COLO829 (cell line): ENCODE measurements around the gene REV1.
"Not testable (repeated sequence)": the region's sequence is repeated elsewhere in the genome, so short reads cannot be mapped to it uniquely, and the experiment has no call there.

Experiments used
- DNase-seq: peaks from one replicate; pipeline ENCODE4 v3.0.0; 2012; ENCODE audit warnings: low spot score

The REV1 gene

DNA sequence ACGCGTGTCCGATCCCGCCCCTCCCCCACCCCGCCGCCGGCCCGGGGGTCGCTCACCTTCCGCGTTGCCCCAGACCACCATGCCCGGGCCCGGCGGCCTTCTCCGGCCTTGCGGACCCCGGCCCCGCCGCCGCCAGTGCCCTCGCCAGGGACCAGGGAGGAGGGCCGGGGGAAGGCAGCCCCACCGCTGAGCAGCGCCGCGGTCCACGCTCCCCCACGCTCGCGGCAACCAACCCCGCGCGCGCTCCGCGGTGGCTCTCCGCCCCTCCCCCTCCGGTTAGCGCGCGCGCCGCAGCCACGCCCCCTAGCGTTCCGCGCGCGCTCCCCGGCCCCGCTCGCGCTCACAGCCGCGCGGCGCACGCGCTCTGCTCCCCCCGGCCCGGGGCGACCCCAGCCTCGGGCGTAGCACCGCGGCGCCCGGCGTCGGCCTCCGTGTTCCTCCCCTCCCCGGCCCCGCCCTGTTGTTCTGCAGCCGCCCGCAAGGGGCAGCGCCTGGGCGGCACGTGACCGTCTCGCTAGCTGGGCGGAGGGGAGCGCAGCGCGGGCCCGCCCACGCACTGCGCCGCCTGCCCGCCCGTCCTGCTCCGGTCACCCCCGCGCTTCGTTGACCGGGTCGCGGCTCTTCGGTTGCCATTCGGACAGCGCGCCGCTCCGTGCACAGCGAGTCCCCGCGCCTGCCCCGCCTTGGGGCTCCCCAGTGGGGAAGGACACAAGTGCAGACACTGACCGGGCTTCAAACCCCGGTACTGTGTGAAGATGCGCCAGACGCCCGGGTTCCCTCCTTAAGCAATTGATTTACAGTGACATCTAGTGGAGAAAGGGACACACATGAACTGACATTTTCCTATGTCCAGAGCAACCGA, at the start of gene REV1:
Gene REV1 (minus strand): TSS at position 257 of the 862 bp plus-strand sequence. CDS start 25,042 bp downstream, outside the sequence.
- DNase-seq, result peak; percentile 97

DNA sequence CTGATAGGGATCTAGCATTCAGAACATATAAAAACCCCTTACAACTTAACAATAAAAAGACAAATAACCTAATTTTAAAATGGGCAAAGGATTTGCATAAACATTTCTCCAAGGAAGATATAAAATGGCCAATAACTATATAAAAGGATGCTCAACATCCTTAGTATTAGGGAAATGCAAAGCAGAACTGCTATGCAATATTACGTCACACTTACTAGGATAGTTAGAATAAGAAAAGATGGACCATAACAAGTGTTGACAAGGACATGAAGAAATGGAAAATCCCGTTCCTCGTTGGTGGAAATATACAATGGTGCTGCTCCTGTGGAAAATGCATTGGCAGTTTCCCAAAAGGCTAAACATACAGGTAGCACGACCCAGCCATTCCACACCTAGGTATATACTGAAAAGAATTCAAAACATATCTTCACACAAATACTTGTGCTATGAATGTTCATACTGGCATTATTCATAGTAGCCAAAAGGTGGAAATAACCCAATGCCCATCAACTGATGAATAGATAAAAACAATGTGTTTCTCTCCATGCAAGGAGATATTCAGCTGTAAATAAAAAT, 48.2 kb upstream of the REV1 start:
- no peak for DNase-seq

DNA sequence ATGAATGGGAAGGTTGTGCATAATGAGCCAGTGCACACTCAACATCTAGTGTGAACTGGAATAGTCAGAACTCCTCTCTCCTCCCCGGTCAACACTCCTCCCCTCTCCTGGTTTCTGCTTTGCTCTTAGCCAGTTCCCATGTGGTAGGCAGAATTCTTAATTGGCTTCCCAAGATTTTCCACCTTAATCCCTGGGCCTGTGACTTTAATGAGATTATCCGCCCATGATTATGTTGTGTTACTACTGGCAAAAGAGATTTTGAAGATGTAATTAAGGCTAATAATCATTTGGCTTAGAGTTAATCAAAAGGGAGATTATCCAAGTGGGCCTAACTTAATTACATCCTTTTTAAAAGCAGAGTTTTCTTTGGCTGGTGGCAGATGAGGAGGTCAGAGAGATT, 34.2 kb upstream of the REV1 start:
- no peak for DNase-seq

DNA sequence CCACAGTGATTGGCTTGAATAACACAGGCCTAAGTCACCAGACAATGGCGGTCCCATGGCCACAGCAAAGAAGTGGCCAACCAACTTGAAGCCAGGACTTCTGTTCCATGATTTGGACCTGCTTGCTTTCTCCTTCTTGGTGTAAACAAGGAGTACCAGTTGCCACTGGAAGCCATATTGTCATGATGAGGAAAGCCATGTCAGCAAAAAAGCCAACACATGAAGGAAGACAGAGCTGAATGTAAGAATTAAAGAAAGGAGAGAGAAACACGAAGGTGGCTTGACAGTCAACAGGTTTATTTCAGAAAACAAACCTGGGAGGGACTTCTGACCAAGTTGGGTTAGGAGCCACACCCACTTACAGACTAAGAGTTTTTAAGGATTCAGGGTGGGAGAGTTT, 32.3 kb upstream of the REV1 start:
- DNase-seq, result no peak

DNA sequence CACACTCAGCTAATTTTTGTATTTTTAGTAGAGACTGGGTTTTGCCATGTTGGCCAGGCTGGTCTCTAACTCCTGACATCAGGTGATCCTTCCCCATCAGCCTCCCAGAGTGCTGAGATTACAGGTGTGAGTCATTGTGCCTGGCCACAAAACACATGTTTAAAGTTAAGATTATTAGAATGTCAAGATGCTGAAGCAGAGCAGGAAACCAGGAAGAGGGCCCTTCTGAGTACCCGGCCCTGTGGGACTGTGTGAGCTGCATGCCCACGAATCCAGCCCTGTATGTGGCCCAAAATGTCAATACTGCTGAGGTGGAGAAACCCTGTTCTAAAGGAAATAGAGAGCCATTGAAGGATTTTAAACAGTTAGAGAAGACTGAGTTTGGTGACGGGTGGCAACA, 31.0 kb upstream of the REV1 start:
- no peak for DNase-seq

DNA sequence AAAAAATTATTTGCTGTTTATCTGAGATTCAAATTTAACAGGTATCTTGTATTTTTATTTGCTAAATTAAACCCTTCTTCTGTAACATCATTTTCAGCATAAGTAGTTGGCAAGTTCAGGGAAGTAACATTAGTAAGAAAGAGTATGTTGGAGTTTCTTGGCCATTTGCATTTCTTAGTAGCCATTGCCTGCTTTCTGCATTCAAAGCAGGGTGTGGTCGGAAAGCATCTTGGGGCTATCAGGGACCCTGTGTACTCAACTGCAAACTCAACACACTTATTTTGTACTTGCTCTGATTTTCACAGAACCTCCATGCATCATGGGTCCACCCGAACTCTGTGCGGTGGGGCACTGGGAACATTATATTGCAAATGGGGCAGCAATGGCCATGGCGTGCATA, 30.4 kb upstream of the REV1 start:
- no peak for DNase-seq

DNA sequence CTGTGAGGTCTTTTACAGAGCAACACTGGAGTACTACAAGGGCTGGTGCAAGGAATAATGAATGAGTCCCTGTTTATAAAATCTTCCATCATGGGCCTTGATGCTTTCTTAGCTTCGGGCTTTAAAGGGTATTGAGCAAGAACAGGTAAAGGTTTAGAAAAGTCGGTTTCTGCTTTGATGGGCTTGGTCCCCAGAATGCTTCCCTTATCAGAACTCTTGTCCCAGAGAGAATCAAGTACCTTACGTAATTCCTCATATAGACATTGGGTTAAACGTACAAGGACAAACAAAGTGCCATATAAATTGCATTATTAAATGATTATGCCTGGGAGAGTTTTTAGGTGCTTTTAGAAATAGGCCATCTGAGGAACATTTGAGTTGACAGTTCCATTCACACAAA, 24.5 kb upstream of the REV1 start:
- no peak for DNase-seq

DNA sequence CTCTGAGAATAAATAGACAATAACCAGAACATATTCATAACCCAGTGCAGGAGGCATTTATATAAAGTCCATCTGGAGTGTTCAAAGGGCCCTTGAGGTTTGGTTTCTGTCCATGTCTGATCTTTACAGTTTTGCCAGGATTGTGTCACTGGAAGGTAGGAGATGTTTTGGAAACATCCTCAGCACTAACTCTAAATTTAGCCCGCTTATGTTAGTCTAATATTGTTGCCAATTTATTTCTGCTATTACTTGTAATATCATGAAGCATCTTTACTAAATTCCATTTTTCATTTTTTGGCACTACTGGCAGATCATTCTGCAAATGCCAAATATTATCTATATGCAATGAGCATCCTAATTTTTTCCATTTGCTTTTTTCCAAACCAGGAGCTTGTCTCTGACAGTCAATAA, 22.4 kb upstream of the REV1 start:
- no peak for DNase-seq

DNA sequence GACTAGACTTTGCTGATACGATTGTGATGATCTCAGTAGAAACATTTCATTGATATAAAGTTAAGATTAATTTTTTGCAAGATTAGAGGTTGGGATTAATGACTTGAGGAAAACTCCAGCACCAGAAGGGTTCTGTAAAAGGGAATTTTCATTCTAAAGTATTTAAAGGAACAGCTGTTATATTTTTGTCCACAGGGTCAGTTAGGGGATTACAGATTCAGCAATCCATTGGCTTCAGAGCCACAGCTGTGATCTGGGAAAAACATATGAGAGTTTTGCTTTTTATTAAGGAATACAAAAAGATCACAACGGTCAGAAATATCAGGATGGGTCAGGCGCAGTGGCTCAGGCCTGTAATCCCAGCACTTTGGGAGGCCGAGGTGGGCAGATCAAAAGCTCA, 19.6 kb upstream of the REV1 start:
- DNase-seq, result no peak

DNA sequence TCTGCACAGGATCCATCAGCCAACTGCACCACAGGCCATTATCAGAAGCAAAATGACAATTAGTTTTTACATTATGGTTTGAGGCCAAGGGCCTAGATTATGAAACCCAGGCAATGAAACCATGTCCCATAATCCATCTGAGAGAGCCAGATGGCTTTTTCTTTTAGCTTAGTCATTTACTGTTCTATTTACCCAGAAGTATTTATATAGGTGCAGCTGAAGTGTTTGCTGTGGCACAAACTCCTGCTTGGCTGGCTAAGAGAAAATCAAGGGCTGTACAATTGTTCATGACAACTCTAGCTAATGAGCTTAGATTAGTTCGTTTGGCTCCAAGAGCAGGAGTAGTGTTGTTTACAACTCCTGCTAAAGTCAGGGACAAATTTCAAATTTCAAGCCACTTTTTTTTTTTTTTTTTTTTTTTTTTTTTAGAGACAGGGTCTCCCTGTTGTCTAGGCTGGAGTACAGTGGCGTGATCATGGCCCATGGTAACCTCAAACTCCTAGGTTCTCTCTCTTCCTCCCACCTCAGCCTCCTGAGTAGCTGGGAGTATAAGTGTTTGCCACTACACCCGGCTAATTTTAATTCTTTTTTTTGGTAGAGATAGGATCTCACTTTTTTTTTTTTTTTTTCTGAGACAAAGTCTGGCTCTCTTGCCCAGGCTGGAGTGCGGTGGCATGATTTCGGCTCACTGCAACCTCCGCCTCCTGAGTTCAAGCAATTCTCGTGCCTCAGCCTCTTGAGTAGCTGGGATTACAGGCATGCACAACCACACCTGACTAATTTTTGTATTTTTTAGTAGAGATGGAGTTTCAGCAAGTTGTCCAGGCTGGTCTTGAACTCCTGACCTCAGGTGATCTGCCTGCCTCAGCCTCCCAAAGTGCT, 18.4 kb upstream of the REV1 start:
- no peak for DNase-seq

DNA sequence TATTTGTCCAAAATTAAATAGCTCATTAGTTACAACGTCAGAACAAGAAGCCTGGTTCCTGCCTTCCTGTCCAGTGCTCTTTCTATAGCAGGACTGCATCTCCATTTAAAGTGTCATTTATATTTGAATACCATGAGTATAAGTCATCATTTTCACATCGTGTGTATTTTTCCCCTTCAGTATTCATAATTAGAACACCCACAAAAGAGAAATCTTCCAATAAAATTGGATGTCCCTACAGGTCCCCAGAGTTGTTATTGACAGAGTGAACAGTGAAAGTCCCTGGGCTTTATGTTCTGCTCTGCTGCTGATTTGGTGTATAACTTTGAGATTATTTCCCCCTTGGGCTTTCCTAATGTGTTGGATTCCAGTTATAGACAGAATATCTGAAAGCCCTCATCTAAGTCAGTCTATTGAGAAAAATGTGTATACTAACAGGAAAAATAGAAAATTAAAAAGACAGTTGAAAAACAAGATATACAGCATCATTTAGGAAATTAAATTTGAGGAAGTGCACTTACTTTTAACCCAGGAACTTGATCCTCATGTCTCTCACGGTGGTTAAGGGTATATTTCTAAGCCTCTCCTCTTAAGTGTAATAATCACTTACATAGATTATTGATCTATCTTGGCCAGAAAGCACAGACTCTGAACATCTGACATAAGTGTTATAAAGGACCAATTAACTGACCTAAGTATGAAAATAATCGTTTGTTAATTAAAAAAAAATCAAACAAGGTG, 15.2 kb upstream of the REV1 start:
- DNase-seq, result no peak

DNA sequence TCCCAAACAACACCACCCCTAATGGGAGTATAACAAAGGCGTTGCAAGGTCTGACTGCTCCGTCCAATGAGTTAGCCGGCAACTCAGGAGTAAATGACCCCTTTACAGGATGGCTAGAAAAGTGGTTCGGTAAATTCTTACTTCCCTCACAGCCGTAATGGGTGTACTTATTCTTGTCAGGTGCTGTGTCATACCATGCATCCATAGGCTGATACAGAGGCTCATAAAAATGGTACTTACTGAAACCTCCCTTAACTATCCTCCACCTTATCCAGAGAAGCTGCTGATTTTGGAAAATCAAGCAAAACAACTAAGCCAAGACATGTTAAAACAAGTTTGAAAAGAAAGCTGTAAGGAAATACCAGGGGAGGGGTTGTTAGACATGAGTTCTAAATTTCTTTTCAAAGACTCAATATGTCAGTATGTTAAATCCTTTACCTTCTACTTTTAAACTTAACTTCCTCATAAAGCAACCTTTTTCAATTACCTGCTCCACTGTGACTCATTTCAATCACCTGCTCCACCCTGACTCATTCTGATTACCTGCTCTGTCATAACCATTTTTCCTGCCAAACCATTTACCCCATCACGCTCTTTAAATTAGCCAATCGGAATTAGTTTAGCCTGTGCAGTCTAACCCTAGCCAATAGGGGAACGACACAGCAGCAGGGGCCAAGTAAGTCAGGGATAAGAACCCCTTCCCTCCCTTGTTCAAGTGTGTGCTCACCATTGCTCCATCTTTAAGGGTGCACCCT, 14.0 kb upstream of the REV1 start:
- not testable (repeated sequence) for DNase-seq

DNA sequence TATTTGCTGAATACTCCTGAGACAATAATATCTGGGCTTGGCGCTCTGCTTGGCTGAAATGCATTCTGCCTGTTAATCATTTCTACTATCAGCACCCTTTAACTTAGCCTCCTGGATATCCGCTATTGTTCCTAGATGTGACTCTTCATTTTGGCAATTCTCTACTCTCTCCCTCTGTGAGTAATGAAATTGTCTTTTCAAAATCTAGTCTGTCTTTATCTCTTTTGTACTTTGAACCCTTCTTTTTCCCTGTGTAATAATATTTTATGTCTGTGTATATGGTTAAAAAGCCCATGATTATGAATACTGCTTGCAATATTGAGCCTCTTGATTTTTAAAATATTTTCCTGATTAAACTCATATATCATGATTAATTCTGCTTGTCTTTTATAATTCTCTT, 6.2 kb upstream of the REV1 start:
- DNase-seq, result no peak

DNA sequence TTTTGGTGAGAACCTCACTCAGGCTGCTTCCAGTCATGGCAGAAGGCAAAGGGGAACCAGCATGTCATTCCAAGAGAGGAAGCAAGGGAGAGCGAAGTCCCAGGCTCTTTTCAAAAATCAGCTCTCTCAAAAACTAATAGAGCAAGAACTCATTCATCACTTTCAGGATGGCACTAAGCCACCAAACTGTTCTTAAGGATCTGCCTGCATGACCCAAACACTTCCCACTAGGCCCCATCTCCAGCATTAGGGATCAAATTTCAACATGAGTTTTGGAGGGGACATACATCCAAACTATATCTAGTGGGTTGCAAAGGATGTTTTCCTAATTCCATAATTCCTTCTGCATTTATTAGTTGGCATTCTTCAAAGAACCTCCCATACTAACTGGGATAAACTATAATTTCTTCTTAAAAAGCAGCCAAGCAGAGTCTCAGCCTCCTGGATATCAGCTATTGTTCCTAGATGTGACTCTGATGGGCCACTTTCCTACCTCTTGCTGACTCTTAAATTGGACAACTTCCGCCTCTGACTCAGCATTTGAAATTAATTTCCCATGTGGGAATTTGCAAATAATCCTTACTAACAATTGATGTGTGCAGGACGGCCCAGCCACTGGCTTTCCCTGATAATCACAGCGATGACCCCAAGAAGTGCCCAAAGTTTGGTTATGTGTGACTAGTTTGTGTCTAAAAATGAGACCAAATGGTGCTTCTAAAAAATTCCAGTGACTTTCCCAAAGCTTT, 5.5 kb upstream of the REV1 start:
- DNase-seq, result no peak

DNA sequence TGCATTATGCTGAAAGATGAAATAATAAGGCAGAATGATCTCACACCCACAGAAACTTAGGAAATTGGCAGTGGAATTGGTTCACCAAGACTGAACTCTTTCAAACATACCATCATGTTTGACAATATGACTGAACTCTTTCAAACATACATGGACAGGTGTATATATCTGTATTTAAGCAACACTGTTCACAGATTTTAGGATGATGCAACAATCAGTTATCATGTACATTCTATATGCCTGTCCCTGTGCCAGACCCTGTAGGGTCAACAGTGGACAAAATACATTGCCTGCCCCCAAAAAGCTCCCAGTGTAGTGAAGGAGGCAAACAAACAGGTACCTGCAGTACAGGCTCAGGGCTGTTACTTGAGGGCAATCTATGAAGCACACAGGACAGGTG, 2.9 kb upstream of the REV1 start:
- no peak for DNase-seq

DNA sequence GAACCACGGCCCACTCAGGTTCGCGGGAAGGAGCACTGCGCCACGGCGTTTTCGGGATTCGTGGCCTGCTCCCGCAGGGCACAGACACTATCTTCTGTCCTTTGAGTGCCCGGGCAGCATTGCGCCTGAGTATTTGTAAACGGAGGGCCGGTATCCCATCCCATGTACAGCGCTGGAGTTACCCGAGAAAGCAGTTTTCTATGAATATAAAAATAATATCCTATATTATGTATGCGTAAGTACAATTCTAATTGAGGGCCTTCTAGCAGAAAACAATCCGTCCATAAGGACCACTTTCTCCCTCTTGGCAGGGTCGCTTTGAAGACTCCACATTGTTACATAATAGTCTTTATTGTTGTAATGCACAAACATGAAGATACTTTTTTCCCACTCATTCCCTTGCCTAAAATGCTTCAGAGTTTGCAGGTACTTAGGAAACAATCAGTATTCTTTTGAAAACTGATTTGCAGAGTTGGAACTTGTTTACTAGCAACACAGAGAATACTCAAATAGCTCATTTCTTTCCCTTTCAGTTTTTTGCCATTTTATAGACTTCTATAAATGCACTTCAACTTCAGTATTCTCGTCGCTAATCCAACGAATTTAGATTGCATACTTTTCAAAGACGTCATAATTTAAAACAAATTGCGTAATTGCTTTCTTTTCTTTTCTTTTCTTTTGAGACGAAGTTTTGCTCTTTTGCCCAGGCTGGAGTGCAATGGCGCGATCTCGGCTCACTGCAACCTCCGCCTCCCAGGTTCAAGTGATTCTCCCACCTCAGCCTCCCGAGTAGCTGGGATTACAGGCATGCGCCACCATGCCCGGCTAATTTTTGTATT, 1.0 kb upstream of the REV1 start:
- no peak for DNase-seq

DNA sequence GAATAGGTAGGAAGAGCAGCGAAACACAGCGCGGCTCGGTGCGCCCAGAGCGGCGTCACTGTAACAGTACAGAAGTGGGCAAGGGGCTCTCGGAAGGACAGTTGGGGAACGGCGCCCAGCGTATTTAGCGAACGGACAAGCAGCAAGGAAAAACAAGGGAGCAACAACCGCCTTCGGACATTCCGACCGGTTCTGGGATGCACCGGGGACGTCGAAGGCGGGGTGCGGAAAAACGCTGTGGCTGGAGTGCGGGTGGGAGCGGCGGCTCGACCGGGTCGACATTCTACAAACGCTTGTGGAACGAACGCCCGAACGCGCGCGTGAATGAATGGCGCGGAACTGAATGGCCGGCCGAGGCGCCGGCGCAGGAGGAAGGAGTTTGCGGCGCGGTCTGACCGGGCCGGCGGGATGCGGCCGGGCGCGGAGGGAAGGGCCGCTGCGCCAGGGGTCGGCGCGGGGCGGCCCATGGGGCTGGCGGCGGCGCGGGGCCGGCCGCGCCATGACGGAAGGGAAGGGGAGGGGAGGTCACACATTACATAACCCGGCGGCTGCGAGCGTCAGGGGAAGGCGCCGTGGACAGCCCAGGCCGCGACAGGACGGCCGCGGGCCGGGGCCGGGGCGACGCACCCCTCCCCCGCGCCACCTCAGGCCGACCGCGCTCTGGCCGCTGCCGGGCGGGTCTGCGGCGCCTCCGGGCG, 605 bp downstream of the REV1 start:
- no peak for DNase-seq

DNA sequence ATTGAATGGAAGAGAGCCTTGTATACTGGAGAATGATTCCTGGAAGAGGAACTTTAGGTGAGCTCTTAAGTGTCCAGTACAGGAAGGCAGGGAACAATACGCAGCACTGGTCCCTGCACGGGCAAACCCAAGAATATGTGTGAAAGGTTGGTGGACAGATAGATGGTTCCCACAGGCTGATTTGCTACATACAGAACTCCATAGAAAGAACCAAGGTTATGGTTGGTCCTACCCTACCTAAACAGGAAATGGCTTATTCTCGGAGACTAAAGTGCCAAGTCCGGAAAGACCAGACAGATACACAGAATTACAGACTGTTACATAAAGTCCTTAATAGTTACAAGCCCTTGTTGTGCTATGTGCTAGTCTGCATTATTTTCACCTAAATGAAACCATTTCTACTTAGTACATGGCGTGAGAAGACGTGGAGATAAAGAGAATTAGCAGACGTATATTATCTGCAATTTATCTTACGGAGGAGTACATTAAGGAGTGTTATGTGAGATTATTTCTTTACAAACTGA, 1.2 kb downstream of the REV1 start:
- peak; percentile 34 for DNase-seq

DNA sequence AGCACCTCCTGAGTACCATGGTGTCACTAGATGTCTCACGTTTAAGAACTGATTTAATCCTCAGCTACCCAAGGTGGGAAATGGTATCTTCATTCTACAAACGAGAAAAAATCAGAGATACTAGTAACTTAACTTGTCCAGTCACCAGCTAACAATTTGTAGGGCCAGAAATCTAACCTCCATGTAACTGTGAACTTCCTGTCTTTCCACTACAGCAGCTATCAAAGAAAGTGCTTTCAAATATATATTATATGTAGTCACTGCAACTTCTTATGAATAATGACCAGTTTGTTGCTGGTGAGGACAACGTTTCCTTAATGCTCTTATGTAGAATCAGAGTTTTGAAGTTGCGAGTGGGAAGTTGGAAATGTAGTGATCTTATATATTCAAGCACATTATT, 1.9 kb downstream of the REV1 start:
- DNase-seq, result peak; percentile 21
